DND-41 (cell line): Measurements from ENCODE around the gene RAB6A.

ENCODE experiments used
- EZH2 ChIP-seq: IDR thresholded peaks from 3 replicates; pipeline ENCODE4 v1.6.1; 2012; ENCODE audit warnings: borderline replicate concordance, low read depth, mild to moderate bottlenecking, moderate library complexity, low read length, inconsistent platforms; ENCODE audit not compliant: severe bottlenecking
- TF ChIP-seq, protein P1 (sequence below): IDR thresholded peaks from 2 replicates; pipeline ENCODE4 v1.5.1; 2012; ENCODE audit warnings: borderline replicate concordance, low read length, moderate library complexity, mild to moderate bottlenecking; ENCODE audit not compliant: poor library complexity, severe bottlenecking; ENCODE audit errors: extremely low read depth

DNA sequence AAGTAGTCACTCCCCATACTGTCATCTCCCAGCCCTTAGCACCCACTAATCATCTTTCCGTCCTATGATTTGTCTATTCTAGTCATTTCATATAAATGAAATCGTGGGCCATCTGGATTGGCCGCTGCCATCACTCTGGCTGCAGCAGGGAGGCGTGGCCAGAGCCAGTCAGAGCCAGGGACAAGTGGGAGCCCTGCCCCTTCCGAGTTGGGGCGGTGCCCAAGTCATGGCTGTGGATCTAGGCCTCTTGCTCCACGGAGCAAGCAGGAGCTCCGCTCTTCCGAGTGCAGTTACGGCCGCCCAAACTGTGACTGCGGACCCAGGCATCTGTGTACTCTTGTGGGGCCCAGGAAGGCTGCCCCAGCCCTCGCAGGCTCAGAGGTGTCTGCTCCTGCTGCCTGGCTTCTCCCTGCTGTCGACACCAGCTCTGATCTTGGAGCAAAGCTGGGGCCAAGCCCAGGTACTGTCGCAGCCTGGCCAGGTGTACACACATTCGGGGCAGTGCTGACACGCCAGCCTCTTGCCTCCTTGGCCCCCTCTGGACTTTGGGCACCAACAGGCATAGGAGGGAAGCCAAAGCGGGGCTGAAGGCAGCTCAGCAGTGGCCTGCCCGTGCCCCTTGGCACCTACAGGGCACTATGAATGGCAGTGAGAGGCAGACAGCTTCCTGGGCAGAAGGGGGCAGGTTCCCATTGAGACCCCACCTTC, 35.2 kb upstream of the RAB6A start:
- TF ChIP-seq, protein P1, sequence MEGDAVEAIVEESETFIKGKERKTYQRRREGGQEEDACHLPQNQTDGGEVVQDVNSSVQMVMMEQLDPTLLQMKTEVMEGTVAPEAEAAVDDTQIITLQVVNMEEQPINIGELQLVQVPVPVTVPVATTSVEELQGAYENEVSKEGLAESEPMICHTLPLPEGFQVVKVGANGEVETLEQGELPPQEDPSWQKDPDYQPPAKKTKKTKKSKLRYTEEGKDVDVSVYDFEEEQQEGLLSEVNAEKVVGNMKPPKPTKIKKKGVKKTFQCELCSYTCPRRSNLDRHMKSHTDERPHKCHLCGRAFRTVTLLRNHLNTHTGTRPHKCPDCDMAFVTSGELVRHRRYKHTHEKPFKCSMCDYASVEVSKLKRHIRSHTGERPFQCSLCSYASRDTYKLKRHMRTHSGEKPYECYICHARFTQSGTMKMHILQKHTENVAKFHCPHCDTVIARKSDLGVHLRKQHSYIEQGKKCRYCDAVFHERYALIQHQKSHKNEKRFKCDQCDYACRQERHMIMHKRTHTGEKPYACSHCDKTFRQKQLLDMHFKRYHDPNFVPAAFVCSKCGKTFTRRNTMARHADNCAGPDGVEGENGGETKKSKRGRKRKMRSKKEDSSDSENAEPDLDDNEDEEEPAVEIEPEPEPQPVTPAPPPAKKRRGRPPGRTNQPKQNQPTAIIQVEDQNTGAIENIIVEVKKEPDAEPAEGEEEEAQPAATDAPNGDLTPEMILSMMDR = no peak
- no peak for TF ChIP-seq EZH2
